ENCODE measurements around the gene DOCK1. TPM values are rescaled to one million over a fixed set of nuclear protein-coding genes. Genes with fewer than 3 reads are reported as not detected.

DOCK1 gene
- total and polyA plus RNA-seq, 7 experiments from 2014 or later: 0.11 to 1.2 (median 0.34) TPM; not detected in 2

DNA sequence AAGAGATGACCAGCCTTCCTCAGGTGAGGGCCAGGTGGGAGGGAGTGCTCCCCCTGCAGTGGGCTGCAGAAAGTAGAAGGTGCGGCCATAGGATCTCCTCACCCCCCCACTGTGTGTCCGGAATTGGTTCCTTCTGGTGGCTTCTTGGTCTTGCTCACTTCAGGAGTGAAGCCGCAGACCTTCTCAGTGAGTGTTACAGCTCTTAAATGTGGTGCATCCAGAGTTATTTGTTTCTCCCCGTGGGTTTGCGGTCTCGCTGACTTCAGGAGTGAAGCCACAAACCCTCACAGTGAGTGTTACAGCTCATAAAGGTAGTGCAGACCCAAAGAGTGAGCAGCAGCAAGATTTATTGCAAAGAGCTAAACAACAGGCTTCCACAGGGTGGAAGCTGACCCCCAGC is 553.6 kb downstream of the DOCK1 start:
- POLR2A ChIA-PET: no interaction called here
- Mint-ChIP-seq H3K27ac (no peak overlapping the region), H3K4me1 (no peaks in the 10 kb centered on the region), H3K36me3 (no peaks in the 10 kb centered on the region), H3K9me3 (peaks cover 0 to 19% (median 2%) of the 10 kb centered on the region in 11 donors), H3K27me3 (peaks cover 0 to 24% (median 3%) of the 10 kb centered on the region in 5 donors), H3K4me3 (no peak overlapping the region)
- intact Hi-C loops (cut with micrococcal nuclease): no loop called here
- Histone ChIP-seq H3K4me3 (ENCODE audit: low read length) (no peak overlapping the region), H3K4me1 (ENCODE audit: control insufficient read depth in 2 of 2, insufficient read depth in 2 of 2, low read length in 2 of 2) (no peaks in the 10 kb centered on the region), H3K27me3 (ENCODE audit: control insufficient read depth in 2 of 2, insufficient read depth in 2 of 2, low read length in 2 of 2) (no peaks in the 10 kb centered on the region), H3K9me3 (ENCODE audit: control insufficient read depth in 2 of 3, low read length in 3 of 3) (no peaks in the 10 kb centered on the region), H3K27ac (ENCODE audit: low read depth, low read length) (no peak overlapping the region), H3K36me3 (ENCODE audit: control insufficient read depth in 2 of 3, insufficient read depth in 3 of 3, low read length in 3 of 3) (no peaks in the 10 kb centered on the region)
- CTCF ChIA-PET: no interaction called here
- no peak for ATAC-seq
- DNase-seq: no peak

DNA sequence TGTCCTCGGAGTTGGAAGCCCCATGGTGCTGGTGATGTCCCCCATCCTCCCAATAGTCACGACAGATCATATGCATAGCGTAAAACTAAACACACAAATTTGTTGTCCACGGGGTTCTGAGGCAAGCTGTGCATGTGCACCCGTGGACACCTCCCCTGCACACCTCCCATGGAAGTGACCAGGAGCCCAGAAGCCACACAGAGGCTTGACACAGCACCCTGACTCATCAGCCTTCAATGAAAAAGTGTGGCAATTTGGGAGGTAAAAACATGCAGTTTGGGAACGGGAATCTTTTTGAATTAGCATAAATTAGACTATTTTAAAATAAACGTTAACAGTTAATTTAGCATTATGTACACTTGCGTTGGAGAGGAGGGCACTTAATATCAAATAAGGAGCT is 554.7 kb downstream of the DOCK1 start:
- ChIA-PET POLR2A (no interaction called here), CTCF (no interaction called here)
- intact Hi-C loops (cut with micrococcal nuclease): no loop called here
- Histone ChIP-seq H3K4me3 (ENCODE audit: low read length) (no peak overlapping the region), H3K9me3 (ENCODE audit: control insufficient read depth in 2 of 3, low read length in 3 of 3) (no peaks in the 10 kb centered on the region), H3K36me3 (ENCODE audit: control insufficient read depth in 2 of 3, insufficient read depth in 3 of 3, low read length in 3 of 3) (no peaks in the 10 kb centered on the region), H3K27ac (ENCODE audit: low read depth, low read length) (no peak overlapping the region), H3K27me3 (ENCODE audit: control insufficient read depth in 2 of 2, insufficient read depth in 2 of 2, low read length in 2 of 2) (no peaks in the 10 kb centered on the region), H3K4me1 (ENCODE audit: control insufficient read depth in 2 of 2, insufficient read depth in 2 of 2, low read length in 2 of 2) (no peaks in the 10 kb centered on the region)
- DNase-seq: no peak
- no peaks in the 10 kb centered on the region for H3K4me1 Mint-ChIP-seq
- peaks cover 0 to 19% (median 2%) of the 10 kb centered on the region in 11 donors for H3K9me3 Mint-ChIP-seq
- H3K36me3 Mint-ChIP-seq: no peaks in the 10 kb centered on the region
- H3K27me3 Mint-ChIP-seq: peaks cover 0 to 25% (median 8%) of the 10 kb centered on the region in 5 donors
- no peak overlapping the region for H3K27ac Mint-ChIP-seq
- no peak overlapping the region for H3K4me3 Mint-ChIP-seq
- ATAC-seq: no peak

DNA sequence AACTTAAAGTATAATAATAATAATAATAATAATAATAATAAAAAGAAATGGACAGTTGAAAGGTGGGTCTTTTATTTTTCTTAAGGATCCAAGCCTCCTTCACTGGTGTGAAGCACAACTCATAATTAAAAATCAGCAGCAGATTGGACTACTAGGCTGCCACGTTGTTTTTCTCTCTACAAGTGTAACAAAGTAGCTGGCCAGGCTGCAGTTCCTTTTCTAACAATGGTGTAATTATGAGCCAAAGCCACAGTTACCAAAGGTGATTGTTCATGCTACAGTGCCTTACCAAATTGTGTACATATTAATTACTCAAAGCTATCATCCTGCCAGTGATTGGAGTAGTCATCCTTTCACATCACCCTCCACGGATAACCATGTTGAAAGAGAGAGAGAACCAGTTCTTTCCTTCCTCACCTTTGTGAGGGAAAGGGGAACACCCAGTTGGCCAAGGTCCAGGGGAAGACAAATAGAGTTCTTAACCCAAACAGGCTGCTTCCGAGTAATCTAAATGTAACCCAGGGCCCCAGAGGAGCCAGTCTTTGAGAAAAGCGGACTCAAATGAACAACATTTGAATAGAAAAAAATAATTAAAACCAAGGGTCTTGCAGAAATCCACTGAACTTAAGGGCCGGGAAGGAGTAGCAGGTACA is 557.5 kb downstream of the DOCK1 start:
- Histone ChIP-seq H3K36me3 (ENCODE audit: control insufficient read depth in 2 of 3, insufficient read depth in 3 of 3, low read length in 3 of 3) (no peaks in the 10 kb centered on the region), H3K4me1 (ENCODE audit: control insufficient read depth in 2 of 2, insufficient read depth in 2 of 2, low read length in 2 of 2) (no peaks in the 10 kb centered on the region), H3K9me3 (ENCODE audit: control insufficient read depth in 2 of 3, low read length in 3 of 3) (no peaks in the 10 kb centered on the region), H3K27ac (ENCODE audit: low read depth, low read length) (no peak overlapping the region), H3K4me3 (ENCODE audit: low read length) (no peak overlapping the region), H3K27me3 (ENCODE audit: control insufficient read depth in 2 of 2, insufficient read depth in 2 of 2, low read length in 2 of 2) (no peaks in the 10 kb centered on the region)
- ChIA-PET CTCF (no interaction called here), POLR2A (no interaction called here)
- H3K27ac Mint-ChIP-seq: peak overlapping the region in 1 of 9 donors; percentile 45
- no peaks in the 10 kb centered on the region for H3K36me3 Mint-ChIP-seq
- DNase-seq (no peak), ATAC-seq (no peak)
- no peaks in the 10 kb centered on the region for H3K4me1 Mint-ChIP-seq
- intact Hi-C loops (cut with micrococcal nuclease): no loop called here
- H3K4me3 Mint-ChIP-seq: no peak overlapping the region
- peaks cover 0 to 17% (median 2%) of the 10 kb centered on the region in 11 donors for H3K9me3 Mint-ChIP-seq
- peaks cover 0 to 17% (median 7%) of the 10 kb centered on the region in 5 donors for H3K27me3 Mint-ChIP-seq

DNA sequence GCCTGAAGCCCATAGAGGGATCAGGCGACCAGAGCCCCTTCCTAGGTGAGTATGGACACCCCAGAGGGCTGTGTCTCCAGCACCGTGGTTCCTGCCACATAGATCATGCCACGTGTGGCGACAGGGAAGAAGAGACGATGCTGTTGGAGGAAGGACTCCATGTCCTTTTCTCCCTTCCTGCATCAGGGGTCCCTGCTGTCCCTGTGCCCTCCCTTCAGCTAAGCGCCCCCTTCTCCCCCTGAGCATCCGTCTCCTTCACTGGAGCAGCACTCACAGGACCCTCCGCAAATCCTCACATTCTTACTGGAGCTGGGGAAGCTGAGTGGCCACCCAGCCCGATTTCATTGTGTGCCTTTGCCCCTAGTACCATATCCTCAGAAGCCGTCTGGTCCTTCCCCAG is 558.3 kb downstream of the DOCK1 start:
- DNase-seq (no peak), ATAC-seq (no peak)
- ChIA-PET POLR2A (no interaction called here), CTCF (no interaction called here)
- Histone ChIP-seq H3K4me1 (ENCODE audit: control insufficient read depth in 2 of 2, insufficient read depth in 2 of 2, low read length in 2 of 2) (no peaks in the 10 kb centered on the region), H3K9me3 (ENCODE audit: control insufficient read depth in 2 of 3, low read length in 3 of 3) (no peaks in the 10 kb centered on the region), H3K27me3 (ENCODE audit: control insufficient read depth in 2 of 2, insufficient read depth in 2 of 2, low read length in 2 of 2) (no peaks in the 10 kb centered on the region), H3K27ac (ENCODE audit: low read depth, low read length) (no peak overlapping the region), H3K4me3 (ENCODE audit: low read length) (no peak overlapping the region), H3K36me3 (ENCODE audit: control insufficient read depth in 2 of 3, insufficient read depth in 3 of 3, low read length in 3 of 3) (no peaks in the 10 kb centered on the region)
- Mint-ChIP-seq H3K36me3 (no peaks in the 10 kb centered on the region), H3K9me3 (peaks cover 0 to 9% (median 0%) of the 10 kb centered on the region in 11 donors), H3K27ac (peak overlapping the region in 1 of 9 donors; percentile 11), H3K27me3 (peaks cover 0 to 10% (median 0%) of the 10 kb centered on the region in 5 donors), H3K4me1 (no peaks in the 10 kb centered on the region), H3K4me3 (no peak overlapping the region)
- intact Hi-C loops (cut with micrococcal nuclease): no loop called here

DNA sequence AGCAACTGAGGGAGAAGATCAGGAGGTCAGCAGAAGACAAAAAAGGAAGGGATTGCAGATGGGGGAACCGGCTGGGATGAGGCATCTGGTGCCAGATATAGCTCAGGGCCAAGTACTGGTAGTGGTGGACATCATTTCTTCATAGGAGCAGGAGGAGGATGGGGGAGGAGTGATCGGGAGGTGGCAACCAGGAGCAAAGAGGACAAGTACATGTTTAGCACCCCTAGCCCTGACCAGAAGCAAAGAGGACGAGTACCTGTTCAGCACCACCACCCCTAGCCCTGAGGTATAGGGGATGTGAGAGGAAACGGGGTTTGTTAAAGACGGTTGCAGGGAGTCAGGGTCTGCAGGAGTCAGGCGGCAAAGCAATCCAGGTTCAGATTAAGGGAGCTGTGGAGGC is 559.3 kb downstream of the DOCK1 start:
- no peaks in the 10 kb centered on the region for H3K9me3 ChIP-seq (ENCODE audit: control insufficient read depth in 2 of 3, low read length in 3 of 3)
- POLR2A ChIA-PET: no interaction called here
- Mint-ChIP-seq H3K36me3 (no peaks in the 10 kb centered on the region), H3K9me3 (peaks cover 0 to 9% (median 0%) of the 10 kb centered on the region in 11 donors), H3K4me3 (no peak overlapping the region), H3K27me3 (peaks cover 0 to 15% (median 0%) of the 10 kb centered on the region in 5 donors), H3K4me1 (no peaks in the 10 kb centered on the region), H3K27ac (no peak overlapping the region)
- intact Hi-C loops (cut with micrococcal nuclease): no loop called here
- no peak overlapping the region for H3K4me3 ChIP-seq (ENCODE audit: low read length)
- H3K4me1 ChIP-seq (ENCODE audit: control insufficient read depth in 2 of 2, insufficient read depth in 2 of 2, low read length in 2 of 2): no peaks in the 10 kb centered on the region
- no peaks in the 10 kb centered on the region for H3K36me3 ChIP-seq (ENCODE audit: control insufficient read depth in 2 of 3, insufficient read depth in 3 of 3, low read length in 3 of 3)
- H3K27me3 ChIP-seq (ENCODE audit: control insufficient read depth in 2 of 2, insufficient read depth in 2 of 2, low read length in 2 of 2): no peaks in the 10 kb centered on the region
- ATAC-seq: no peak
- DNase-seq: no peak
- no peak overlapping the region for H3K27ac ChIP-seq (ENCODE audit: low read depth, low read length)
- CTCF ChIA-PET: no interaction called here

DNA sequence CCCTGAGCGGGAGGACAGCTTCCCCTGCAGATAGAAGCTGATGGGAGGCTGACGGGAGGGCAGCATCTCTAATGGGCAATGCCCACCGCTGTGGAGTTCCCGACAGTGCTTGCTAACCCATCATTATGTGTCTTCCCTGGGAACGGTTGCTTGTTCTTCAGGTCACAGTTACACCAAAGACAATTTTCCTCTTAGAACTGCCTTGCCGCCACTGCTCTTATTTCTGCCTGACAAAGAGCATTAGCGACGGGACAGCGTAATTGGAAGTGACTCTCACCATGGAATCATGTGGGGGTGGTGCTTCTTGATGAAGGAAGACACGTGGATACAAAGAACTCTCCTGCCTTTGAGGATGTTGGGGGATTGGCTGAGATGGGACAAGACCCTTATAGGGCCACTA is 562.6 kb downstream of the DOCK1 start:
- no peak for ATAC-seq
- DNase-seq: no peak
- Histone ChIP-seq H3K36me3 (ENCODE audit: control insufficient read depth in 2 of 3, insufficient read depth in 3 of 3, low read length in 3 of 3) (no peaks in the 10 kb centered on the region), H3K27me3 (ENCODE audit: control insufficient read depth in 2 of 2, insufficient read depth in 2 of 2, low read length in 2 of 2) (no peaks in the 10 kb centered on the region), H3K27ac (ENCODE audit: low read depth, low read length) (no peak overlapping the region), H3K4me3 (ENCODE audit: low read length) (no peak overlapping the region), H3K9me3 (ENCODE audit: control insufficient read depth in 2 of 3, low read length in 3 of 3) (no peaks in the 10 kb centered on the region), H3K4me1 (ENCODE audit: control insufficient read depth in 2 of 2, insufficient read depth in 2 of 2, low read length in 2 of 2) (no peaks in the 10 kb centered on the region)
- ChIA-PET CTCF (no interaction called here), POLR2A (no interaction called here)
- H3K4me1 Mint-ChIP-seq: no peaks in the 10 kb centered on the region
- H3K4me3 Mint-ChIP-seq: no peak overlapping the region
- H3K27ac Mint-ChIP-seq: no peak overlapping the region
- no peaks in the 10 kb centered on the region for H3K36me3 Mint-ChIP-seq
- H3K9me3 Mint-ChIP-seq: peaks cover 0 to 8% (median 0%) of the 10 kb centered on the region in 11 donors
- H3K27me3 Mint-ChIP-seq: peaks cover 0 to 24% (median 13%) of the 10 kb centered on the region in 5 donors
- intact Hi-C loops (cut with micrococcal nuclease): no loop called here

DNA sequence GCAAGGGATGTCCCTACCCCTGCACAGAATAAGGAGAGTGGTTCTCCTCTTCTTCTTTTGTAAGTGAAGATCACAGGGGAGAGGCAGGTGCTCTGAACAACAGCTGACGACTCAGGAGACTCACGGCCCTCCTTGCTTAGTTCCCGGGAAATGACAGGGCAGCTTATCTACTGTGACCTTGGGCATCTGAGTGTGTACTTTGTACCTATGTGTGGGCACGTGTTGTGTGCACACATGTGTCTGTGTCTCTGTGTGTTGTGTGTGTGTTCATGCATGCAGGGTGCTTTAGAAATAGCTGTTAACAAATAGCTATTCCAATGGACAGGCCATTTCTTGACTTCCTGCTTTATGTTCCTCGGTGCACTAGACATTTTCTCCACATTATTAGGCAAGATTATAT is 563.4 kb downstream of the DOCK1 start:
- POLR2A ChIA-PET: no interaction called here
- intact Hi-C loops (cut with micrococcal nuclease): no loop called here
- H3K4me1 ChIP-seq (ENCODE audit: control insufficient read depth in 2 of 2, insufficient read depth in 2 of 2, low read length in 2 of 2): no peaks in the 10 kb centered on the region
- CTCF ChIA-PET: interaction anchor here (0.6 kb wide), 1 partner anchor 253 kb away, joined by 3 read pairs; no protein-coding TSS in a partner anchor
- H3K36me3 ChIP-seq (ENCODE audit: control insufficient read depth in 2 of 3, insufficient read depth in 3 of 3, low read length in 3 of 3): no peaks in the 10 kb centered on the region
- Mint-ChIP-seq H3K36me3 (no peaks in the 10 kb centered on the region), H3K4me3 (no peak overlapping the region), H3K9me3 (peaks cover 0 to 4% (median 0%) of the 10 kb centered on the region in 11 donors), H3K27me3 (peaks cover 0 to 22% (median 13%) of the 10 kb centered on the region in 5 donors), H3K4me1 (no peaks in the 10 kb centered on the region), H3K27ac (no peak overlapping the region)
- H3K27ac ChIP-seq (ENCODE audit: low read depth, low read length): no peak overlapping the region
- no peak for DNase-seq
- no peak overlapping the region for H3K4me3 ChIP-seq (ENCODE audit: low read length)
- no peak for ATAC-seq
- H3K27me3 ChIP-seq (ENCODE audit: control insufficient read depth in 2 of 2, insufficient read depth in 2 of 2, low read length in 2 of 2): no peaks in the 10 kb centered on the region
- no peaks in the 10 kb centered on the region for H3K9me3 ChIP-seq (ENCODE audit: control insufficient read depth in 2 of 3, low read length in 3 of 3)
